Esophagus squamous epithelium (tissue), 5 donors: ENCODE data around the gene PDE9A. TPM values are rescaled to one million over a fixed set of nuclear protein-coding genes. Genes with fewer than 3 reads are reported as not detected.
A peak's percentile ranks its signal among the peaks of the same experiment; 100 is the strongest.
"Not testable (repeated sequence)": the region's sequence is repeated elsewhere in the genome, so short reads cannot be mapped to it uniquely, and the experiment has no call there.

Experiments
- DNase-seq: peaks from one replicate; lab custom pipeline; 2025; lab: John Stamatoyannopoulos, UW
- H3K27ac ChIP-seq, 4 donors: fragments of 200-600 bp; sonication (generic); one replicate each; pipeline ENCODE4 v1.5.1; 2016 to 2019; ENCODE audit warnings: mild to moderate bottlenecking in 1 of 4
- H3K27me3 ChIP-seq, 4 donors: fragments of 200-600 bp; sonication (generic); 1 replicate in 3 of 4; 2 replicates in 1 of 4; pipeline versions ENCODE4 v1.5.1 to v1.6.0; 2017 to 2021; ENCODE audit warnings: antibody characterized with exemption in 1 of 4
- H3K36me3 ChIP-seq, 3 donors: fragments of 200-600 bp; sonication (generic); one replicate each; pipeline ENCODE4 v1.5.1; 2016 to 2019
- H3K4me1 ChIP-seq, 3 donors: fragments of 200-600 bp; sonication (generic); one replicate each; pipeline ENCODE4 v1.5.1; 2017 to 2019
- H3K4me3 ChIP-seq, 4 donors: fragments of 200-600 bp; sonication (generic); 1 replicate in 3 of 4; 2 replicates in 1 of 4; pipeline ENCODE4 v1.5.1; 2016 to 2019; ENCODE audit warnings: mild to moderate bottlenecking in 2 of 4, moderate library complexity in 1 of 4
- H3K9me3 ChIP-seq, 3 donors: fragments of 200-600 bp; sonication (generic); one replicate each; pipeline ENCODE4 v1.5.1; 2016 to 2019
- POLR2A ChIP-seq, 4 donors: fragments of 450-650 bp; IDR thresholded peaks; one replicate each; pipeline ENCODE4 v1.6.1; 2017; ENCODE audit warnings: antibody characterized with exemption in 4 of 4, mild to moderate bottlenecking in 4 of 4, moderate library complexity in 3 of 4
- WGBS, 2 donors: methylation state at CpG; one replicate each; pipeline ENCODE4 v1.1.5; 2018; 5-methylcytosine and 5-hydroxymethylcytosine counted together
- intact Hi-C: fragments of 100-400 bp; cut with DNase I; formaldehyde crosslinking; loops from one replicate; pipeline ENCODE4 v1.15.0; 2022
- total RNA-seq, 4 donors: library from RNA; depleted of rRNA; stranded (reverse); fragments of >200 nt; gene quantifications; one replicate each; pipeline ENCODE4 v1.1.0, GENCODE V29; 2016
- TF ChIP-seq, protein P1 (sequence below), 6 experiments: fragments of 450-650 bp in 4 of 6; fragments of 200-600 bp in 2 of 6; sonication (generic) in 2 of 6; IDR thresholded peaks; one replicate each; pipeline ENCODE4 v1.5.1; 2016 to 2019; ENCODE audit warnings: antibody characterized with exemption in 6 of 6, mild to moderate bottlenecking in 4 of 6, moderate library complexity in 4 of 6
- donor health status: DM: yes; HTN: yes; CAD: no.

The PDE9A gene
- total RNA-seq, 4 donors from 2014 or later = 0.61 to 2.9 (median 1.8) TPM

DNA sequence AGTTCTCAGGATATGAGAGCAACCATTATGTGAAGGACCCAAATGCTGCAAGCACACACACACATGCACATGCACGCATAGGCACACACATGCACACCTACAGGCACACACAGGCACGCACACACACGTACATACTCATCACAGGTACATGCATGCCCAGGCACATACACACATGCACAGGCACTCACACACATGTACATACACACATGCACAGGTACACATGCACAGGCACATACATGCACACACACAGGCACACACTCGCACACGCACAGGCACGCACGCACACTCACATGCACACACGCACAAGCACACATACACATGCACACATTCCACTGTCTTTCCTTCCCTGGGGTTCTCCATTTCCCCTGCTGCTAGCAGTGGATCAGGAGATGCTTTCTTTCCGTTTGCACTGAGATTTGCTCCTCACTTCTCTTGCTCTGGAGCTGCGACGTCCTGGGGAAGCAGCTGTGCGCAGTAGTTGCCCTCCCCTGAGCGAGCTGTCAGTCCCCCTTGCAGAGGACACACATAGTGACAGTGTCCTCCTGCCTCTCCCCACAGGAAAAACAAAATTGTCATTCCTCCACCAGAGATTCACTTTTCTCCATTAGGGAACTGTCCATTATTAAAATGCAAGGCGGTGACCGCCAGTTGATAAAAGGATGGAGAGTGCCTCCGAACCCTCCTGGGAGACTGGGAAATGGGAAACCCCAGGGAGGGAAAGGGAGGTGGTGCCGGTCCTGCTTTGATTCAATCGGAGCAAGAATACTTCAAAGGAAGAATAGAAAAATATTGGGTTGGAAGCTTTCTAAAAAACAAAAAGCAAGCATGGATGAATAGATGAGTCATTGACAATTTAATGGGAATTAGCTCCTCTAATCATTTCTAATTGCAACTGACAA is 156.4 kb downstream of the PDE9A start:
- Histone ChIP-seq H3K4me1 (peaks cover 0 to 21% (median 4%) of the 10 kb centered on the region in 3 donors), H3K36me3 (no peaks in the 10 kb centered on the region), H3K27ac (no peak overlapping the region), H3K4me3 (no peak overlapping the region), H3K27me3 (no peaks in the 10 kb centered on the region), H3K9me3 (no peaks in the 10 kb centered on the region)
- DNase-seq = no peak
- 64 to 75% methylated on average over 12 to 18 of the region's 18 CpGs for WGBS, 2 donors
- TF ChIP-seq, protein P1, sequence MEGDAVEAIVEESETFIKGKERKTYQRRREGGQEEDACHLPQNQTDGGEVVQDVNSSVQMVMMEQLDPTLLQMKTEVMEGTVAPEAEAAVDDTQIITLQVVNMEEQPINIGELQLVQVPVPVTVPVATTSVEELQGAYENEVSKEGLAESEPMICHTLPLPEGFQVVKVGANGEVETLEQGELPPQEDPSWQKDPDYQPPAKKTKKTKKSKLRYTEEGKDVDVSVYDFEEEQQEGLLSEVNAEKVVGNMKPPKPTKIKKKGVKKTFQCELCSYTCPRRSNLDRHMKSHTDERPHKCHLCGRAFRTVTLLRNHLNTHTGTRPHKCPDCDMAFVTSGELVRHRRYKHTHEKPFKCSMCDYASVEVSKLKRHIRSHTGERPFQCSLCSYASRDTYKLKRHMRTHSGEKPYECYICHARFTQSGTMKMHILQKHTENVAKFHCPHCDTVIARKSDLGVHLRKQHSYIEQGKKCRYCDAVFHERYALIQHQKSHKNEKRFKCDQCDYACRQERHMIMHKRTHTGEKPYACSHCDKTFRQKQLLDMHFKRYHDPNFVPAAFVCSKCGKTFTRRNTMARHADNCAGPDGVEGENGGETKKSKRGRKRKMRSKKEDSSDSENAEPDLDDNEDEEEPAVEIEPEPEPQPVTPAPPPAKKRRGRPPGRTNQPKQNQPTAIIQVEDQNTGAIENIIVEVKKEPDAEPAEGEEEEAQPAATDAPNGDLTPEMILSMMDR (IDR thresholded peaks at IDR 0.05) = no peak
- TF ChIP-seq POLR2A (IDR thresholded peaks at IDR 0.05) = no peak
- intact Hi-C loops = no loop called here

DNA sequence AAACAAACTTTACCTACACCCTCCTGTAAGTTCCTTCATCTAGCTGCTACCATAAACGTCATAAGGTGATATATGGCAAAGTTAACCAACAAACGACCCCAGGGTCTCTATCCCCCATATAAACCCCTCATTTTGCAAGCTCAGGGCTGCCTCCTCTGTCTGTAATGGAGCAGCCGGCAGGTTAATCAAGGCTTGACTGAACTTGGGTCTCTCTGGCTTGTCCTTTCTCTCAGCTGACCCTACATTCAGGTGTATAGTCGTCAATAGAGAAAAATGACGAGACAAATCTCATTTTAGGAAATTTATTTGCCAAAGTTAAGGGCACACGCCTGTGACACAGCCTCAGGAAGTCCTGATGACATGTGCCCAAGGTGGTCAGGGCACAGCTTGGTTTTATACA is 158.5 kb downstream of the PDE9A start:
- WGBS, 2 donors = 34 to 46% methylated on average over 6 of the region's 6 CpGs
- no peak overlapping the region for H3K4me3 ChIP-seq
- no peaks in the 10 kb centered on the region for H3K27me3 ChIP-seq
- peaks cover 0 to 21% (median 4%) of the 10 kb centered on the region in 3 donors for H3K4me1 ChIP-seq
- H3K27ac ChIP-seq = peak overlapping the region; percentile 72 to 88 (median 80)
- TF ChIP-seq, protein P1 (IDR thresholded peaks at IDR 0.05) = no peak
- TF ChIP-seq POLR2A (IDR thresholded peaks at IDR 0.05) = no peak
- no peak for DNase-seq
- no peaks in the 10 kb centered on the region for H3K9me3 ChIP-seq
- no peaks in the 10 kb centered on the region for H3K36me3 ChIP-seq
- intact Hi-C loops = no loop called here

DNA sequence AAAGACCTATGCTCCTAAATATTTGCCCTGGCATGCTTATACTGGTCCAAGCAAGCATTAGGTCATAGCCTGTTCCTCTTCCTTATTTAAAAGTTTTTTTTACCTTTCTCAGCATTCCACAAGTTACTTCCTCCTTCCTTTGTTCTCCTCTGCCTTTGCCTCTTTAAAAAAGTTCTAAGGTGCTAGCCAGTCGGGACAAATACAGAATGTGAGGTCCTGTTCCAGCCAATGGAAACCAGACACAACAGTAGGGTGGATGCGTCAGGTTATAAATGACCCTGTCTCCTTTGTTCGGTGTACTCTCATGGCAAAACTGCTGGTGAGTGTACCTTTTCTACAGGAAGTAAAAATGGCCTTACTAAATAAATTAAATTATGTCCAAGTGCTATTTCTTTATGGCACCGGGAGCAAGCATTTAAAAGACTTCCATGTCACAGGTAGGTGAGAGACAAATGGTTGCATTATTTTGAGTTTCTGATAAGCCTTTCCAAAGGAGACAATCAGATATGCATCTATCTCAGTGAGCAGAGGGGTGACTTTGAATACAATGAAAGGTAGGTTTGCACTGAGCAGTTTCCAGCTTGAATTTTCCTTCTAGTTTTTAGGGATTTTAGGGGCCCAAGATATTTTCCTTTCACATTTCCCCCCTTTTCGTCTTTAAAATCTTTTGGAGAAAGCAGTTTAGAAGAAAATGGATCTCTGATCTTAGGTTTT is 159.3 kb downstream of the PDE9A start:
- TF ChIP-seq POLR2A (IDR thresholded peaks at IDR 0.05) = peak in 3 of 4 donors; percentile 40 to 66 (median 54)
- H3K9me3 ChIP-seq, H3K36me3 ChIP-seq, H3K27me3 ChIP-seq, DNase-seq, intact Hi-C loops: not testable (repeated sequence)
- H3K27ac ChIP-seq = peak overlapping the region; percentile 72 to 88 (median 86)
- H3K4me3 ChIP-seq = peak overlapping the region; percentile 26 to 45 (median 34)
- peaks cover 0 to 21% (median 4%) of the 10 kb centered on the region in 3 donors for H3K4me1 ChIP-seq
- 24 to 34% methylated on average over 5 of the region's 5 CpGs for WGBS, 2 donors

DNA sequence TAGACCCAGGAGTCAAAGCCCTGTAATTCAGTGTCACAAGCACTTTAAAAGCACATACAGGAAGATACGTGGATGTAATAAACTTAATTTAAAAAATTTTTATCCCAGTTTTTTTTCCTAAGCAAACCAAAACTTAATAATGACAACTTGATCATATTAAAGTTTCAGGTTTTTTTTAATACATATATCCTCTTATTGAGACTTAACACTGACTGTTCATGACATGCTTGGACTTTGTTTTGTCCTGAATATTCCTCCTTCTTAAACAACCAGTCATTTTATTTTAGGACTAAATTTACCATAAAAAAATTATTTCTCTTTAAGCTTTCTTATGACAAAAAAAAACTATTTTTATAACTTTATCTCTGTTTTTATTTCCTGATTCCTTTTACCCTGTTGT is 161.8 kb downstream of the PDE9A start:
- intact Hi-C loops = loop anchor here (5.0 kb wide), 1 partner anchor 223 kb away; no protein-coding TSS in a partner anchor
- WGBS, 2 donors = 86 to 89% methylated on average over 1 of the region's 1 CpG
- TF ChIP-seq, protein P1 (IDR thresholded peaks at IDR 0.05) = no peak
- no peak for TF ChIP-seq POLR2A (IDR thresholded peaks at IDR 0.05)
- Histone ChIP-seq H3K4me3 (no peak overlapping the region), H3K4me1 (peaks cover 0 to 21% (median 4%) of the 10 kb centered on the region in 3 donors), H3K27ac (no peak overlapping the region), H3K36me3 (no peaks in the 10 kb centered on the region), H3K9me3 (no peaks in the 10 kb centered on the region), H3K27me3 (peaks cover 0 to 22% (median 0%) of the 10 kb centered on the region in 4 donors)
- DNase-seq = no peak

DNA sequence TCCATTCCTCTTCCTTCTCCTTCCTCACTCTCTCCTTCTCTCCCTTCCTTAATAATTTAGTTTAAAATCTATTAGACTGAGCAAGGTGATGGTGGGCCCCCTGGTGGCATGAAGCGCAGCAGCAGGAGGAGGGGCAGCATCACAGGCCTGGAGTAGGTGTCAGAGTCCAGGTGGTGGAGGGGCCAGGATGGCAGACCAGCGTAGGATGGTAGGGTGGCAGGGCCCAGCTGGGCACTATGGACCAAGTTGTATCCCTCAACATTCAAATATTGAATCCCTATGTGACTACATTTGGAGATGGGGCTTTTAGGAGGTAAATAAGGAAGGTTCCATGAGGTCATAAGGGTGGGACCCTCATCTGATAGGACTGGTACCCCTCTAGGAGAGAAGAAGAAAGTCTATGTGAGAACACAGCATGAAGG is 164.9 kb downstream of the PDE9A start:
- no peak for DNase-seq
- Histone ChIP-seq H3K4me1 (peaks cover 0 to 7% (median 0%) of the 10 kb centered on the region in 3 donors), H3K36me3 (no peaks in the 10 kb centered on the region), H3K9me3 (no peaks in the 10 kb centered on the region), H3K27ac (no peak overlapping the region), H3K27me3 (peaks cover 0 to 43% (median 2%) of the 10 kb centered on the region in 4 donors), H3K4me3 (no peak overlapping the region)
- TF ChIP-seq, protein P1 (IDR thresholded peaks at IDR 0.05) = peak; percentile 41 to 96 (median 94)
- no peak for TF ChIP-seq POLR2A (IDR thresholded peaks at IDR 0.05)
- intact Hi-C loops = loop anchor here (5.0 kb wide), 1 partner anchor 226 kb away; no protein-coding TSS in a partner anchor
- WGBS, 2 donors = 32 to 33% methylated on average over 1 to 2 of the region's 2 CpGs
